ENCODE measurements around the gene CLCN4. TPM values are rescaled to one million over a fixed set of nuclear protein-coding genes. Genes with fewer than 3 reads are reported as not detected.
A peak's percentile ranks its signal among the peaks of the same experiment; 100 is the strongest.

Gene CLCN4
- total RNA-seq, 2 experiments from 2014 or later, result not detected

DNA sequence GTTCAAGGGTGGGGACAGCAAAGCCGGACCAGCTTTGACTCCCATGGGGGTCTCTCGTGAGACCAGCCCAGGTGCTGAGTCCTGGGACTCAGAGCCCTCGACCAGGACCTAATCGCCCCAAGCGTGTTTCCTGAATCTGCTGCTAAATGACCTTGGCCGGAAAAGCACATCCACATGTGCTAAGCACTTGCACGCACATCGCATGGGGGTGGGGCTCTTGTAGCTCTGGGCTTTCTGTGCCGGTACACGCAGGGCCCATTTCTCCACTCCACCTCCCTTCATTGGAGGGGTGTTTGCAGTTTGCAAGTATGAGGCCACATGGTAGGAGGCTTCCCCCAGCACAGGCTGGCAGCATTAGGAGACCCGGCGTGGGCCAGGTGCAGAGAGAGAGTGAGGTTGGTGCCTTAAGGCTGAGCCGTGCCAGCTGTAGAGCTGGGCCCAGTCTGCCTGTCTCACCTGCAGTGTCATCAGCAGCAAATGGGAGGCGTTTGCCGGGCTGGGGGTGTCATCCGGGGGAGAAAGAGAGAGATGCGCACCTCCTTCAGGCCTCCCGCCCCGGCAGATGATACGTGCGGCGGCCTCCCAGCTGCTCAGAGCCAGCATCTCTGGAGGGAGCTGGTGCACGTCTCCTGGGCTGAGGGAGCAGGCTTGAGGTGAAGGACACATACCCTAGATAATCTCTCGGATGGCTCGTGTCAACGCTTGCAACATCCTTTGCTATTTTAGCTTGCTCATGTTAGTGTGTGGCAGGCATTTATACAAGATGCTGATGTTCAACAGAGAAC, 45.2 kb upstream of the CLCN4 start:
- Histone ChIP-seq H3K9me3 (ENCODE audit: control insufficient read depth in 1 of 2, insufficient read depth in 1 of 2, low read length in 2 of 2) (no peaks in the 10 kb centered on the region), H3K4me3 (ENCODE audit: low read length) (peak overlapping the region; percentile 45), H3K36me3 (ENCODE audit: insufficient read depth, low read length) (peaks cover 3% of the 10 kb centered on the region), H3K27me3 (ENCODE audit: control insufficient read depth in 1 of 2, insufficient read depth in 2 of 2, low read length in 2 of 2) (no peaks in the 10 kb centered on the region), H3K4me1 (ENCODE audit: insufficient read depth, low read length) (peaks cover 67% of the 10 kb centered on the region), H3K27ac (ENCODE audit: low read depth in 1 of 2, low read length in 2 of 2) (peak overlapping the region; percentile 77 to 79)
- Mint-ChIP-seq H3K4me3 (peak overlapping the region; percentile 25), H3K9me3 (no peaks in the 10 kb centered on the region), H3K27me3 (no peaks in the 10 kb centered on the region), H3K4me1 (ENCODE audit: low read depth) (peaks cover 46% of the 10 kb centered on the region), H3K36me3 (ENCODE audit: low read depth) (peaks cover 5% of the 10 kb centered on the region), H3K27ac (peak overlapping the region; percentile 96)
- TF ChIP-seq, protein P1, sequence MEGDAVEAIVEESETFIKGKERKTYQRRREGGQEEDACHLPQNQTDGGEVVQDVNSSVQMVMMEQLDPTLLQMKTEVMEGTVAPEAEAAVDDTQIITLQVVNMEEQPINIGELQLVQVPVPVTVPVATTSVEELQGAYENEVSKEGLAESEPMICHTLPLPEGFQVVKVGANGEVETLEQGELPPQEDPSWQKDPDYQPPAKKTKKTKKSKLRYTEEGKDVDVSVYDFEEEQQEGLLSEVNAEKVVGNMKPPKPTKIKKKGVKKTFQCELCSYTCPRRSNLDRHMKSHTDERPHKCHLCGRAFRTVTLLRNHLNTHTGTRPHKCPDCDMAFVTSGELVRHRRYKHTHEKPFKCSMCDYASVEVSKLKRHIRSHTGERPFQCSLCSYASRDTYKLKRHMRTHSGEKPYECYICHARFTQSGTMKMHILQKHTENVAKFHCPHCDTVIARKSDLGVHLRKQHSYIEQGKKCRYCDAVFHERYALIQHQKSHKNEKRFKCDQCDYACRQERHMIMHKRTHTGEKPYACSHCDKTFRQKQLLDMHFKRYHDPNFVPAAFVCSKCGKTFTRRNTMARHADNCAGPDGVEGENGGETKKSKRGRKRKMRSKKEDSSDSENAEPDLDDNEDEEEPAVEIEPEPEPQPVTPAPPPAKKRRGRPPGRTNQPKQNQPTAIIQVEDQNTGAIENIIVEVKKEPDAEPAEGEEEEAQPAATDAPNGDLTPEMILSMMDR (IDR thresholded peaks at IDR 0.05), result no peak
- ChIA-PET CTCF (interaction anchor here (1.5 to 3.0 kb wide), 2 partner anchors 8 to 13 kb away, joined by 3 to 12 read pairs; no protein-coding TSS in a partner anchor), POLR2A (interaction anchor here (1.0 to 2.6 kb wide), 11 partner anchors 7 to 107 kb away, joined by 3 to 11 read pairs (median 3); no protein-coding TSS in a partner anchor)
- intact Hi-C loops (cut with DNase I, micrococcal nuclease), result no loop called here
- DNase-seq, result peak; percentile 38 to 86 (median 62)
- ATAC-seq (ENCODE audit: poor library complexity), result peak; percentile 69

- TF ChIP-seq, protein P1 (IDR thresholded peaks at IDR 0.05), result no peak
- no peaks in the 10 kb centered on the region for H3K9me3 Mint-ChIP-seq
- Histone ChIP-seq H3K9me3 (ENCODE audit: control insufficient read depth in 1 of 2, insufficient read depth in 1 of 2, low read length in 2 of 2) (no peaks in the 10 kb centered on the region), H3K27me3 (ENCODE audit: control insufficient read depth in 1 of 2, insufficient read depth in 2 of 2, low read length in 2 of 2) (no peaks in the 10 kb centered on the region), H3K4me3 (ENCODE audit: low read length) (no peak overlapping the region), H3K27ac (ENCODE audit: low read depth in 1 of 2, low read length in 2 of 2) (peak overlapping the region in 1 of 2 donors; percentile 79), H3K36me3 (ENCODE audit: insufficient read depth, low read length) (peaks cover 10% of the 10 kb centered on the region), H3K4me1 (ENCODE audit: insufficient read depth, low read length) (peaks cover 58% of the 10 kb centered on the region)
- H3K36me3 Mint-ChIP-seq (ENCODE audit: low read depth), result peaks cover 6% of the 10 kb centered on the region
- POLR2A ChIA-PET, result interaction anchor here (1.1 kb wide), 1 partner anchor 97 kb away, joined by 3 read pairs; no protein-coding TSS in a partner anchor
- DNase-seq (no peak), ATAC-seq (ENCODE audit: poor library complexity) (no peak)
- H3K4me1 Mint-ChIP-seq (ENCODE audit: low read depth), result peaks cover 37% of the 10 kb centered on the region
- H3K27ac Mint-ChIP-seq, result peak overlapping the region; percentile 96
- intact Hi-C loops (cut with DNase I, micrococcal nuclease), result no loop called here
- no peak overlapping the region for H3K4me3 Mint-ChIP-seq
- H3K27me3 Mint-ChIP-seq, result no peaks in the 10 kb centered on the region
- CTCF ChIA-PET, result no interaction called here
Measured at GRCh38 chrX:10112510-10112909, 44.3 kb upstream of the CLCN4 start.

GRCh38 chrX:10115082-10115481, 41.7 kb upstream of the CLCN4 start:
- ATAC-seq (ENCODE audit: poor library complexity) (no peak), DNase-seq (no peak)
- ChIA-PET POLR2A (no interaction called here), CTCF (interaction anchor here (0.9 kb wide), 1 partner anchor 120 kb away, joined by 3 read pairs; no protein-coding TSS in a partner anchor)
- no peak overlapping the region for H3K27ac Mint-ChIP-seq
- no peaks in the 10 kb centered on the region for H3K9me3 ChIP-seq (ENCODE audit: control insufficient read depth in 1 of 2, insufficient read depth in 1 of 2, low read length in 2 of 2)
- H3K4me1 Mint-ChIP-seq (ENCODE audit: low read depth), result peaks cover 26% of the 10 kb centered on the region
- no peak overlapping the region for H3K4me3 Mint-ChIP-seq
- no peak overlapping the region for H3K4me3 ChIP-seq (ENCODE audit: low read length)
- no peaks in the 10 kb centered on the region for H3K9me3 Mint-ChIP-seq
- intact Hi-C loops (cut with DNase I, micrococcal nuclease), result loop anchor here (5.0 kb wide), 4 partner anchors 38 to 1368 kb away; no protein-coding TSS in a partner anchor
- H3K27ac ChIP-seq (ENCODE audit: low read depth in 1 of 2, low read length in 2 of 2), result no peak overlapping the region
- TF ChIP-seq, protein P1 (IDR thresholded peaks at IDR 0.05), result no peak
- H3K36me3 Mint-ChIP-seq (ENCODE audit: low read depth), result peaks cover 21% of the 10 kb centered on the region
- no peaks in the 10 kb centered on the region for H3K27me3 ChIP-seq (ENCODE audit: control insufficient read depth in 1 of 2, insufficient read depth in 2 of 2, low read length in 2 of 2)
- peaks cover 27% of the 10 kb centered on the region for H3K36me3 ChIP-seq (ENCODE audit: insufficient read depth, low read length)
- no peaks in the 10 kb centered on the region for H3K27me3 Mint-ChIP-seq
- H3K4me1 ChIP-seq (ENCODE audit: insufficient read depth, low read length), result peaks cover 44% of the 10 kb centered on the region

All from CD4-positive, alpha-beta T cell (primary cell).